NCI-H1105 (cell line): ENCODE results near the gene PRKX.
"Not testable (repeated sequence)": the region's sequence is repeated elsewhere in the genome, so short reads cannot be mapped to it uniquely, and the experiment has no call there.

Experiments used
- DNase-seq: peaks from one replicate; lab custom pipeline; 2025; lab: John Stamatoyannopoulos, UW

The PRKX gene

GRCh38 chrX:3713225-3713936 lies at the start of gene PRKX:
Gene PRKX, minus strand, starts transcription at chrX:3713649. Its CDS starts 396 bp downstream, at chrX:3713253.
- peak; percentile 7 for DNase-seq

GRCh38 chrX:3763111-3763510 lies 49.7 kb upstream of the PRKX start:
- no peak for DNase-seq

GRCh38 chrX:3757510-3758025 lies 44.1 kb upstream of the PRKX start:
- no peak for DNase-seq

- no peak for DNase-seq
Observed at GRCh38 chrX:3748052-3748559, 34.7 kb upstream of the PRKX start.

- no peak for DNase-seq
Observed at GRCh38 chrX:3743801-3744439, 30.5 kb upstream of the PRKX start.

- not testable (repeated sequence) for DNase-seq
Observed at GRCh38 chrX:3740946-3741345, 27.5 kb upstream of the PRKX start.

- DNase-seq: no peak
Observed at GRCh38 chrX:3738509-3738908, 25.1 kb upstream of the PRKX start.

GRCh38 chrX:3736536-3736935 lies 23.1 kb upstream of the PRKX start:
- DNase-seq: not testable (repeated sequence)

- DNase-seq: not testable (repeated sequence)
Observed at GRCh38 chrX:3735891-3736290, 22.4 kb upstream of the PRKX start.

- not testable (repeated sequence) for DNase-seq
Observed at GRCh38 chrX:3734456-3734855, 21.0 kb upstream of the PRKX start.

- DNase-seq: no peak
Observed at GRCh38 chrX:3733043-3733430, 19.6 kb upstream of the PRKX start.

- DNase-seq: not testable (repeated sequence)
Observed at GRCh38 chrX:3732326-3733042, 19.0 kb upstream of the PRKX start.

GRCh38 chrX:3728454-3728853 lies 15.0 kb upstream of the PRKX start:
- DNase-seq: no peak

GRCh38 chrX:3723460-3723859 lies 10.0 kb upstream of the PRKX start:
- DNase-seq: not testable (repeated sequence)

GRCh38 chrX:3717742-3718420 lies 4.4 kb upstream of the PRKX start:
- no peak for DNase-seq

GRCh38 chrX:3715921-3716320 lies 2.5 kb upstream of the PRKX start:
- no peak for DNase-seq

- DNase-seq: not testable (repeated sequence)
Observed at GRCh38 chrX:3714706-3715479, 1.4 kb upstream of the PRKX start.

GRCh38 chrX:3713937-3714434 lies 537 bp upstream of the PRKX start:
- DNase-seq: no peak

- no peak for DNase-seq
Observed at GRCh38 chrX:3712870-3713224, 602 bp downstream of the PRKX start.

- no peak for DNase-seq
Observed at GRCh38 chrX:3712051-3712869, 1.2 kb downstream of the PRKX start.
